Vagina (tissue), 2 donors: Measurements from ENCODE around the gene MTSS2. TPM values are rescaled to one million over a fixed set of nuclear protein-coding genes. Genes with fewer than 3 reads are reported as not detected.

Experiments used
- DNase-seq, 2 donors: peaks; one replicate each; pipeline ENCODE4 v3.0.0-alpha.2; 2017; ENCODE audit errors: extremely low spot score in 2 of 2
- H3K27ac ChIP-seq: fragments of 200-600 bp; sonication (generic); one replicate; pipeline ENCODE4 v1.5.1; 2019
- H3K27me3 ChIP-seq: fragments of 200-600 bp; sonication (generic); one replicate; pipeline ENCODE4 v1.5.1; 2019
- H3K36me3 ChIP-seq, 2 donors: fragments of 200-600 bp; sonication (generic); one replicate each; pipeline ENCODE4 v1.5.1; 2017 to 2019
- H3K4me1 ChIP-seq: fragments of 200-600 bp; sonication (generic); one replicate; pipeline ENCODE4 v1.5.1; 2019
- H3K4me3 ChIP-seq, 2 donors: fragments of 200-600 bp; sonication (generic); 1 replicate in 1 of 2; 2 replicates in 1 of 2; pipeline ENCODE4 v1.5.1; 2016 to 2019
- H3K9me3 ChIP-seq: fragments of 200-600 bp; sonication (generic); one replicate; pipeline ENCODE4 v1.5.1; 2019
- POLR2A ChIP-seq, 2 donors: fragments of 450-650 bp; IDR thresholded peaks; one replicate each; pipeline ENCODE4 v1.6.1; 2017; ENCODE audit warnings: antibody characterized with exemption in 2 of 2, mild to moderate bottlenecking in 2 of 2, moderate library complexity in 2 of 2
- POLR2AphosphoS5 ChIP-seq, 2 donors: sonication (generic); formaldehyde crosslinking; IDR thresholded peaks; one replicate each; pipeline ENCODE4 v1.9.0; 2017; ENCODE audit warnings: antibody characterized with exemption in 2 of 2, mild to moderate bottlenecking in 2 of 2, low read depth in 1 of 2; ENCODE audit not compliant: insufficient read depth in 1 of 2
- intact Hi-C: fragments of 100-400 bp; cut with DNase I; formaldehyde crosslinking; loops from one replicate; pipeline ENCODE4 v1.15.1; 2023
- total RNA-seq: library from RNA; depleted of rRNA; stranded (reverse); fragments of >200 nt; gene quantifications from one replicate; pipeline ENCODE4 v1.2.3, GENCODE V29; 2016
- TF ChIP-seq, protein P1 (sequence below), 3 experiments: fragments of 450-650 bp in 2 of 3; fragments of 200-600 bp in 1 of 3; sonication (generic) in 1 of 3; IDR thresholded peaks; one replicate each; pipeline ENCODE4 v1.5.1; 2017 to 2019; ENCODE audit warnings: antibody characterized with exemption in 3 of 3, mild to moderate bottlenecking in 2 of 3, moderate library complexity in 2 of 3

The MTSS2 gene
- total RNA-seq, 1 donor from 2014 or later = 102 TPM

DNA sequence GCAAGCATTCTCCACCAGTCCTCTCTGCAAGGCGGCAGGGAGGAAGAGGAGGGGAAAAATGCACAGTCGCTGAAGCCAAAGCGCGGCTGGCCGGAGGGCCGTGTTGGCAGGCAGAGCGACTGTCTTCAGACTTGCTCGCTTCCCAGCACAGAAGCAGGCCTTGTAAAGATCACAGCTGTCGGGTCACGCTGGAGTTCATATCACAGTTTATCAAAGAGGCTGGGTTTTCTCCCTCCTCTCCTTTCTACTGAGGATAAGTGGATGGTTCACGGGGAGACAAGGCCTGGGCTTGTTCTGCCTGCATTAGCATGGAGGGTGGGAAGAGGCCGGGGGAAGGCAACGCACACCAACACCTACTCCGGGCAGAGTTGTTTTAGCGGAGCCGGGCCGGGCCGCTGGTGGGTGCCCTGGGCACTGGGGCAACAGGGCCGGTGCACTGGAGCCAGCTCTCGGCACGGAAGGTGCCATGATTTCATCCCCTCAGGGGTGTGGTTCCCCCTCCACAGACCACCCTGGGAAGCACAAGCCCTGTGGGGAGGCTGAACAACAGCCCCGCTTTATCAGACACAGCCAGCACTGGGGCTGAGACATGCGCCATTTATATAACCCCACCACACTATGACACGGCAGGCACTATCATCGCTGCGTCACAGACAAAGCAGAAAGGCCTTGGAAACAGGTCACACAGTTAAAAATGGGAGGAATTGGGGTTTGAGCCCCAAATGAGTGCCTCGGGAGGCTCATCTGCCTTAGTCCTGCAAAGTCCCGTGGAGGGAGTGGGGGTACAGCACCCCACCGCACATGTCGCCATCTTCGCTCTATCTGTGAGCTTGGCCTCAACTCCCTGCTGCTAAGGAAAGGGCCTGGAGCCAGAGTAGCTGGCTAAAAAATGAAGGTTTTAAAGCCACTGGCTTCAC is 40.3 kb upstream of the MTSS2 start:
- H3K36me3 ChIP-seq = peaks cover 0 to 4% of the 10 kb centered on the region in 2 donors
- no peak for DNase-seq
- peaks cover 42% of the 10 kb centered on the region for H3K4me1 ChIP-seq
- TF ChIP-seq POLR2AphosphoS5 (IDR thresholded peaks at IDR 0.05; ENCODE audit: insufficient read depth in 1 of 2, low read depth in 1 of 2) = peak in 1 of 2 donors; percentile 74
- TF ChIP-seq POLR2A (IDR thresholded peaks at IDR 0.05) = no peak
- TF ChIP-seq, protein P1, sequence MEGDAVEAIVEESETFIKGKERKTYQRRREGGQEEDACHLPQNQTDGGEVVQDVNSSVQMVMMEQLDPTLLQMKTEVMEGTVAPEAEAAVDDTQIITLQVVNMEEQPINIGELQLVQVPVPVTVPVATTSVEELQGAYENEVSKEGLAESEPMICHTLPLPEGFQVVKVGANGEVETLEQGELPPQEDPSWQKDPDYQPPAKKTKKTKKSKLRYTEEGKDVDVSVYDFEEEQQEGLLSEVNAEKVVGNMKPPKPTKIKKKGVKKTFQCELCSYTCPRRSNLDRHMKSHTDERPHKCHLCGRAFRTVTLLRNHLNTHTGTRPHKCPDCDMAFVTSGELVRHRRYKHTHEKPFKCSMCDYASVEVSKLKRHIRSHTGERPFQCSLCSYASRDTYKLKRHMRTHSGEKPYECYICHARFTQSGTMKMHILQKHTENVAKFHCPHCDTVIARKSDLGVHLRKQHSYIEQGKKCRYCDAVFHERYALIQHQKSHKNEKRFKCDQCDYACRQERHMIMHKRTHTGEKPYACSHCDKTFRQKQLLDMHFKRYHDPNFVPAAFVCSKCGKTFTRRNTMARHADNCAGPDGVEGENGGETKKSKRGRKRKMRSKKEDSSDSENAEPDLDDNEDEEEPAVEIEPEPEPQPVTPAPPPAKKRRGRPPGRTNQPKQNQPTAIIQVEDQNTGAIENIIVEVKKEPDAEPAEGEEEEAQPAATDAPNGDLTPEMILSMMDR (IDR thresholded peaks at IDR 0.05) = no peak
- H3K4me3 ChIP-seq = no peak overlapping the region
- H3K9me3 ChIP-seq = no peaks in the 10 kb centered on the region
- peak overlapping the region; percentile 95 for H3K27ac ChIP-seq
- no peaks in the 10 kb centered on the region for H3K27me3 ChIP-seq
- intact Hi-C loops = no loop called here

DNA sequence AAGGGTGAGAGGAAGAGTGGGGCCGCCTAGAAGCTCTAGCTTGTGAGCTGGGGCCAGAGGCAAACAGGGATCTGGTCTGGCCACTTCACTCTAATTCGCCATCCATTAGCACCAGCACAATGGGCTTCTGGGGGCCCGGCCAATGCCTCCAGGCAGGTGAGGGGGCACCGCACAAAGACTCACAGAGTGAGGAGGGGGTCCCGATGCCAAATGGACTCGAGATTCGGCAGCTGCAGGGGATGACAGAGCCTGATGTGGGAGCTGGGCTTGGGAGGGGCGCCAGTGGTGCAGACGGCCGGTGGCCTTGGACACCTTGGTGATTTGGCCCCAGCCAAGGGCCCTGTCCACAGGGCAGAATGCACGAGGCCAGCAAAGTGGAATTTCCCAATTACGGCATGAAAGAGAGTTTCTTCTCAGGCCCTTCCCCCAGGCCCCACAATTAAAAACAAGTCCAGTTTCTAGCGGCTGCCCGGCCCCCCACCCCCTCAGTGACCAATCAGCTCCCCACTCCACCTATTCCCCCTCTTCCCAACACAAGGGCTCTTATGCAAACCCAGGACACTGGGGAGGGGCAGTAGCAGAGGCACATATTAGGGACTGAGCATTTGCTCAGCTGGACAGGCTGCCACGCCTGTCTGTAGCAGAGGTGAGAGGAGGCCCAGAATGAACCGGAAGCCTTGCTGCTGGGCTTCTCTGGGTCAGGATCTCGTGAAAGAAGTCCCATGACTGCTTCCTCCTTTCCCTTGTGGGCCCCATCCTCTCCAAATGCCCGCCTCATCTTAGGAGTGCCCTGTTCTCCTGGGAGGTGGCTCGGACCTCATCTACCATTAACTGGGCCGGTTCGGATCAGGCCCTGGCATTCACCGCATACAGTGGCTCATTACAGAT is 39.4 kb upstream of the MTSS2 start:
- no peak overlapping the region for H3K4me3 ChIP-seq
- H3K9me3 ChIP-seq = no peaks in the 10 kb centered on the region
- intact Hi-C loops = no loop called here

DNA sequence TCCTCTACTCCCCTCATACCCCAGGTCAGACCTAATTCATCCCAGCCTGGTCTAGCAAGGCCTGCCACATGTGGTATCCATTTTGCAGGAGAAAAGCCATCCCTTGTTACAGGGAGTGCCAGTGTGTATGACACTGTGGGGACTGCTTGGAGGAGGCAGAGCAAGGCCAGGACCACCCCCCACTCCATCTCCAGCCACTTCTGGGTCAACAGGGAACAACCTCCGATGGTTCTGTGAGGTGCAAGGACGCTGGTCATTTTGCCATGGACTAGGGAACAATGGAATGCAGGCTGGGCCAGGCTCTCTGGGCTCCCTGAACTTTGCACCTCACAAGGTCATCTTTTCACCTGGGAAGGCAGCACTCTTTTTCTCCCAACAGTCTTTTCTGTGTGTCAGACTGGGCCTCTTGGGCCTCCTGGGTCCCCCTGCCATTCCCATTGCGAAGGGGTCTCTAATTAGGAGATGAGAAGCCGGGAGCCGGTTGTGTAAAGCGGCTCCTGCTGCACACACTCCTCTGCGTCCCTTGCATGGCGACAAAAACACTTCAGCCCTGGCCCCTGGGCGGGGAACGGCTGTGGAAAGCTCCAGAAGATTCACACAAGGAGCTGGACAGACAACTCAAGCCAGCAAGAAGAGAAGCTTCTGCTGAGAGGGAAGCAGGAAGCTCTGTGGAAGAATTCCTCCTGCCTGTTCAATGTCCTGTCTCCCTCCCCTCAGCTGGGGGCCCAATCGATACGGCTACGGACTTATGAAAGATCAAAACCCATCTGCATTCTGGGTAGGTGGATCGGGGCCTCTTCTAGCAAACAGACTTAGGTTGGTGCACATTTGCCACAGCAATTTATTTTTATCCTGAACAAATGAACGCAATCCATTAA is 38.5 kb upstream of the MTSS2 start:
- peaks cover 42% of the 10 kb centered on the region for H3K4me1 ChIP-seq
- no peaks in the 10 kb centered on the region for H3K36me3 ChIP-seq
- H3K9me3 ChIP-seq = no peaks in the 10 kb centered on the region
- TF ChIP-seq POLR2AphosphoS5 (IDR thresholded peaks at IDR 0.05; ENCODE audit: insufficient read depth in 1 of 2, low read depth in 1 of 2) = no peak
- TF ChIP-seq, protein P1 (IDR thresholded peaks at IDR 0.05) = no peak
- TF ChIP-seq POLR2A (IDR thresholded peaks at IDR 0.05) = no peak
- H3K27me3 ChIP-seq = no peaks in the 10 kb centered on the region
- peak overlapping the region; percentile 95 for H3K27ac ChIP-seq
- H3K4me3 ChIP-seq = no peak overlapping the region
- no peak for DNase-seq
- intact Hi-C loops = no loop called here

More for the DNA sequence above, 39.4 kb upstream of the MTSS2 start:
- Histone ChIP-seq H3K27me3 (no peaks in the 10 kb centered on the region), H3K36me3 (no peaks in the 10 kb centered on the region), H3K27ac (peak overlapping the region; percentile 95), H3K4me1 (peaks cover 42% of the 10 kb centered on the region)
- DNase-seq = no peak
- TF ChIP-seq POLR2AphosphoS5 (IDR thresholded peaks at IDR 0.05; ENCODE audit: insufficient read depth in 1 of 2, low read depth in 1 of 2) = peak in 1 of 2 donors; percentile 84
- TF ChIP-seq, protein P1 (IDR thresholded peaks at IDR 0.05) = no peak
- peak in 1 of 2 donors; percentile 45 for TF ChIP-seq POLR2A (IDR thresholded peaks at IDR 0.05)

DNA sequence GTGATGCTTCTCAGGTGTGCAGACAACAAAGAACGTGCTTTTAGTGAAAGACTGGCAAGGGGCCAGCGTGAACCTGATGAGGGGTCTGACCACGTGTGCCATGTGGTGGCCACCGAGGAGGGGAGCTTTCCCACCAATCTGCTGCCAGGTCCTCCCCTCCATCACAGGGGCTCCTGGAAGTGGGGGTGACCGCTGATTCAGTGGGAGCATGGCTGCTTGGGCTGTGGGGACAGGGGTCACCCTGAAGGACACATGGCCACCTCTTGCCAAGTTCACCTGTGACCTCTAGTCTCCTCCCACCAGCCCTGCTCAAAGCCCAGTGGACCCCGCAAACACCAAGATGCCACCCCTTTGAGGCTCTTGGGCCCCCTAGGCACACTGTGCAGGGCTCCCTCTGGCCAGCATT is 37.9 kb upstream of the MTSS2 start:
- H3K27me3 ChIP-seq = no peaks in the 10 kb centered on the region
- no peaks in the 10 kb centered on the region for H3K36me3 ChIP-seq
- H3K4me3 ChIP-seq = no peak overlapping the region
- no peak for DNase-seq
- intact Hi-C loops = no loop called here
- TF ChIP-seq, protein P1 (IDR thresholded peaks at IDR 0.05) = no peak
- TF ChIP-seq POLR2A (IDR thresholded peaks at IDR 0.05) = no peak
- TF ChIP-seq POLR2AphosphoS5 (IDR thresholded peaks at IDR 0.05; ENCODE audit: insufficient read depth in 1 of 2, low read depth in 1 of 2) = no peak
- peaks cover 42% of the 10 kb centered on the region for H3K4me1 ChIP-seq
- no peaks in the 10 kb centered on the region for H3K9me3 ChIP-seq
- peak overlapping the region; percentile 95 for H3K27ac ChIP-seq
